HG03442 (cell line): Measurements from ENCODE around the gene SH3PXD2B.
"Not testable (repeated sequence)": the region's sequence is repeated elsewhere in the genome, so short reads cannot be mapped to it uniquely, and the experiment has no call there.

Source experiments
- ATAC-seq: cut with Tn5 transposase; IDR thresholded peaks from one replicate; pipeline ENCODE4 v1.9.1; 2021; ENCODE audit warnings: mild to moderate bottlenecking, moderate library complexity; ENCODE audit not compliant: unreplicated experiment

The SH3PXD2B gene

GRCh38 chr5:172420235-172420939, 33.9 kb downstream of the SH3PXD2B start:
- ATAC-seq = no peak

- no peak for ATAC-seq
Measured at GRCh38 chr5:172418862-172419814, 35.2 kb downstream of the SH3PXD2B start.

- no peak for ATAC-seq
Measured at GRCh38 chr5:172417983-172418630, 36.2 kb downstream of the SH3PXD2B start.

- no peak for ATAC-seq
Measured at GRCh38 chr5:172417130-172417841, 37.0 kb downstream of the SH3PXD2B start.

- ATAC-seq = no peak
Measured at GRCh38 chr5:172415362-172416275, 38.7 kb downstream of the SH3PXD2B start.

- no peak for ATAC-seq
Measured at GRCh38 chr5:172414531-172415361, 39.6 kb downstream of the SH3PXD2B start.

GRCh38 chr5:172413601-172414171, 40.6 kb downstream of the SH3PXD2B start:
- ATAC-seq = no peak

- no peak for ATAC-seq
Measured at GRCh38 chr5:172412724-172413286, 41.5 kb downstream of the SH3PXD2B start.

- no peak for ATAC-seq
Measured at GRCh38 chr5:172411484-172412072, 42.7 kb downstream of the SH3PXD2B start.

- ATAC-seq = no peak
Measured at GRCh38 chr5:172410662-172411483, 43.5 kb downstream of the SH3PXD2B start.

- ATAC-seq = no peak
Measured at GRCh38 chr5:172410160-172410559, 44.2 kb downstream of the SH3PXD2B start.

- ATAC-seq = not testable (repeated sequence)
Measured at GRCh38 chr5:172409477-172409876, 44.8 kb downstream of the SH3PXD2B start.

- ATAC-seq = no peak
Measured at GRCh38 chr5:172407822-172408221, 46.5 kb downstream of the SH3PXD2B start.

GRCh38 chr5:172407241-172407691, 47.1 kb downstream of the SH3PXD2B start:
- ATAC-seq = no peak

- no peak for ATAC-seq
Measured at GRCh38 chr5:172405226-172406107, 48.9 kb downstream of the SH3PXD2B start.

GRCh38 chr5:172404746-172405145, 49.6 kb downstream of the SH3PXD2B start:
- no peak for ATAC-seq
